VCaP (cell line): ENCODE data around the gene STYXL1.

Experiments used
- H3K27ac ChIP-seq: fragments of 450-650 bp; 2 replicates; pipeline ENCODE4 v1.5.1; 2017
- CTCF ChIP-seq: fragments of 450-650 bp; conservative IDR thresholded peaks from 2 replicates; pipeline ENCODE4 v1.5.1; 2017; ENCODE audit warnings: mild to moderate bottlenecking, moderate library complexity

The STYXL1 gene

GRCh38 chr7:76002822-76003221, 45.0 kb downstream of the STYXL1 start:
- no peak for TF ChIP-seq CTCF
- no peak overlapping the region for H3K27ac ChIP-seq

- no peak for TF ChIP-seq CTCF
- H3K27ac ChIP-seq, result no peak overlapping the region
Observed at GRCh38 chr7:76002139-76002538, 45.7 kb downstream of the STYXL1 start.

- TF ChIP-seq CTCF, result no peak
- H3K27ac ChIP-seq, result no peak overlapping the region
Observed at GRCh38 chr7:76000566-76000965, 47.2 kb downstream of the STYXL1 start.

GRCh38 chr7:75998038-75998437, 49.8 kb downstream of the STYXL1 start:
- no peak for TF ChIP-seq CTCF
- H3K27ac ChIP-seq, result no peak overlapping the region

- TF ChIP-seq CTCF, result no peak
- H3K27ac ChIP-seq, result no peak overlapping the region
Observed at GRCh38 chr7:75996476-75996875, 51.3 kb downstream of the STYXL1 start.

GRCh38 chr7:75995996-75996395, 51.8 kb downstream of the STYXL1 start:
- H3K27ac ChIP-seq, result no peak overlapping the region
- TF ChIP-seq CTCF, result no peak

- peak overlapping the region; percentile 84 for H3K27ac ChIP-seq
- TF ChIP-seq CTCF, result no peak
Observed at GRCh38 chr7:75995052-75995471, 52.7 kb downstream of the STYXL1 start.
